Bronchial epithelial cell (primary cell): ENCODE results near the gene HSPA14. TPM values are rescaled to one million over a fixed set of nuclear protein-coding genes. Genes with fewer than 3 reads are reported as not detected.
A peak's percentile ranks its signal among the peaks of the same experiment; 100 is the strongest.

ENCODE experiments used
- DNase-seq: peaks from one replicate; pipeline ENCODE4 v3.0.0-alpha.2; 2010; ENCODE audit warnings: low read depth
- FAIRE-seq: peaks from 2 replicates; lab custom pipeline; 2011; peaks lifted over from hg19 to GRCh38; lab: Jason Lieb, UNC
- H3K27me3 ChIP-seq: 2 replicates; pipeline ENCODE4 v1.5.1; 2011; ENCODE audit warnings: low read length; ENCODE audit not compliant: control insufficient read depth, insufficient read depth
- H3K36me3 ChIP-seq: 2 replicates; pipeline ENCODE4 v1.5.1; 2011; ENCODE audit warnings: low read length; ENCODE audit not compliant: control insufficient read depth, insufficient read depth
- H3K4me3 ChIP-seq: 2 replicates; pipeline ENCODE4 v1.5.1; 2011; ENCODE audit warnings: mild to moderate bottlenecking, low read depth, low read length, control low read depth
- total RNA-seq: library from RNA; depleted of rRNA; stranded (reverse); fragments of >200 nt; gene quantifications from 2 replicates; pipeline ENCODE4 v1.2.1, GENCODE V29; 2014
- TF ChIP-seq, protein P1 (sequence below): IDR thresholded peaks from 2 replicates; pipeline ENCODE4 v1.5.1; 2011; ENCODE audit warnings: mild to moderate bottlenecking, moderate library complexity, low read length, control low read depth, inconsistent platforms; ENCODE audit not compliant: insufficient read depth, severe bottlenecking

HSPA14 gene
- total RNA-seq, 1 donor from 2014 or later, result 6.3 TPM

- TF ChIP-seq, protein P1, sequence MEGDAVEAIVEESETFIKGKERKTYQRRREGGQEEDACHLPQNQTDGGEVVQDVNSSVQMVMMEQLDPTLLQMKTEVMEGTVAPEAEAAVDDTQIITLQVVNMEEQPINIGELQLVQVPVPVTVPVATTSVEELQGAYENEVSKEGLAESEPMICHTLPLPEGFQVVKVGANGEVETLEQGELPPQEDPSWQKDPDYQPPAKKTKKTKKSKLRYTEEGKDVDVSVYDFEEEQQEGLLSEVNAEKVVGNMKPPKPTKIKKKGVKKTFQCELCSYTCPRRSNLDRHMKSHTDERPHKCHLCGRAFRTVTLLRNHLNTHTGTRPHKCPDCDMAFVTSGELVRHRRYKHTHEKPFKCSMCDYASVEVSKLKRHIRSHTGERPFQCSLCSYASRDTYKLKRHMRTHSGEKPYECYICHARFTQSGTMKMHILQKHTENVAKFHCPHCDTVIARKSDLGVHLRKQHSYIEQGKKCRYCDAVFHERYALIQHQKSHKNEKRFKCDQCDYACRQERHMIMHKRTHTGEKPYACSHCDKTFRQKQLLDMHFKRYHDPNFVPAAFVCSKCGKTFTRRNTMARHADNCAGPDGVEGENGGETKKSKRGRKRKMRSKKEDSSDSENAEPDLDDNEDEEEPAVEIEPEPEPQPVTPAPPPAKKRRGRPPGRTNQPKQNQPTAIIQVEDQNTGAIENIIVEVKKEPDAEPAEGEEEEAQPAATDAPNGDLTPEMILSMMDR, result no peak
- FAIRE-seq (no peak), DNase-seq (no peak)
- Histone ChIP-seq H3K27me3 (no peaks in the 10 kb centered on the region), H3K4me3 (no peak overlapping the region), H3K36me3 (no peaks in the 10 kb centered on the region)
Measured at GRCh38 chr10:14833106-14833505, 5.0 kb upstream of the HSPA14 start.

DNA sequence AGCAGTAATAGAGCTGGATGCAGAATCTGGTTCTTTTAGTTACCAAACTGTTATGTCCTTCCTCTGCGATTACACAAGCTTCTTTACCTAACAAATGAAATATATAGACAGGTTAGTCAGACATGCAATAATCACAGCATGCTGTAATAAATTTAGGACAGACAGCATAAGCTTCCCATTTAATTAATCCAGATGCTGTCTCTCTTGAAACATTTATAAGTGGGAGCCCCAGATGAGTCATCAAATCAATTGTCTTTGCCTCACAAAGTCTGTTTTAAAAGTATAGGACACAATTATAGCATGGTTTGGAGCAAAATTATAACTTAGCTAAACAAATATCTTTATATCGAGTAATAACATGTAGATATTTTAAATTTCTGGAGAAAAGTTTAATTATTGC lies 1.9 kb upstream of the HSPA14 start:
- H3K4me3 ChIP-seq, result no peak overlapping the region
- TF ChIP-seq, protein P1, result no peak
- no peak for DNase-seq
- H3K36me3 ChIP-seq, result no peaks in the 10 kb centered on the region
- no peak for FAIRE-seq
- H3K27me3 ChIP-seq, result no peaks in the 10 kb centered on the region

DNA sequence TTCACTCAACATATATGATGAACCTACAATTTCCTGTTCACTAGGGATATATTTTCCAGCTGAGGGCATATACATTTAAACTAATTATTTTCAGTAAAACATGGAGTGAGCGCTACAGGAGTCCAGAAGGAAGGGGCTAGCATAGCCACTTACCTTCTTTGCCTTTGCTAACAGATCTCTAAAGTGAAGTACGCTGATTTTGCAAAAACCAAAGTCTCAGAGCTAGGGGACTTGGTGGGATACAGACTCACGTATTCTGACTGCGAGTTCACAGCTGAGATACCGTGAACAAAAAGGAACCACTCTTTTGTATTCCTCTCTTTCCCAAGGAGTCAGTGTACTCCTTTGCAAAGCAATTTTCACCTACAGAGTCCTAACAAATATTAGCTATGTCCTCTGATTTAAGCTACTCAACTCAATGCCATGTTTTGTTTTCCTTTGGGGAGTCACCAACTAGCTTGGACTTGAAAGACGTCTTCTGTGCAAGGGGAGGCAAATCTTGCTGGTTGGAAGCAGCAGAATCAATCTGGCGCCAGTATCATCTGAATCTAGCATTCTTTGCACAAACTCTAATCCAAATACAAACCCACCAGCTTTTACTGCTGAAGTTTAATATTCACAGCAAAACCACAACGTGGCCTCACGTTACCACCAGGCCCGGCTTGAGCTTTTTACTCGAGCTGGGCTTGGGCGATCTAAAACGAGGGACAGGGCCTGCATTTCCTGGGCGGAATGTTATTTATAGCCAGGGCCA lies 926 bp upstream of the HSPA14 start:
- no peak for FAIRE-seq
- Histone ChIP-seq H3K36me3 (peaks cover 3% of the 10 kb centered on the region), H3K4me3 (peak overlapping the region; percentile 86), H3K27me3 (no peaks in the 10 kb centered on the region)
- TF ChIP-seq, protein P1, result no peak
- peak; percentile 51 for DNase-seq

DNA sequence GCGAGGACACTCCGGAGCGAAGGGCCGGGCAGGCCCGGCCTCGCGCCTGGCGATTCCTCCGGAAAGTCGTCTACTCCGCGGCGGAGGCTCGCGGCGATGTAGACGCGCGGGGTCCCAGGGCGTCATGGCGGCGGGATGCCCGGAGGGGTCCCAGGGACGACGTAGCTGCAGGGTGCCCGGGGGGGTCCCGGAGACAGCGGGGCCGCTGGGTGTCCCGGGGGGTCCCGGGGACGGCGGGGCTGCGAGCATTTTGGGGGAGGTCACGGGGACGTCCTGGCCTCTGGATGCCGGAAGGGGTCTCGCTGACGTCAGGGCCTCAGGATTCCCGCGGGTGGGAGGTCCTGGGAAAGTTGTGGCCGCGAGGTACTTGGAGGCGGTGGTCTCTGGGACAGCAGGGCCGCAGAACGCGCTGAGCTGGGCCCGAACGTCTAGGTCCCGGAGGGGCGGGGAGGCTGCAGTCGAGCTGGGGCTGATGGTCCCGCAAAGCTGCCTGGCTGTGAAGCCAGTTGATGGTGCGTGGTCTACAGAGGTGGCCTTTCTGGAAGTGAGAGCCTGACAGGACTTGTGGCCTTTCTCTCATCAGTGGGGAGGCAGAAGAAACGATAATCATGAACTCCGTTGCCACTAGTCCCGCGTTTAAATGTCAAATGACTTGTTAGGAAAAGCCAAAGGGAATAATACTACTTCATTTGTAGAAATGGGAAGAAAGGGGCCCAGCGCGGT lies 637 bp downstream of the HSPA14 start:
- DNase-seq (peak; percentile 21), FAIRE-seq (no peak)
- peak overlapping the region; percentile 86 for H3K4me3 ChIP-seq
- TF ChIP-seq, protein P1, result no peak
- peaks cover 8% of the 10 kb centered on the region for H3K36me3 ChIP-seq
- no peaks in the 10 kb centered on the region for H3K27me3 ChIP-seq

DNA sequence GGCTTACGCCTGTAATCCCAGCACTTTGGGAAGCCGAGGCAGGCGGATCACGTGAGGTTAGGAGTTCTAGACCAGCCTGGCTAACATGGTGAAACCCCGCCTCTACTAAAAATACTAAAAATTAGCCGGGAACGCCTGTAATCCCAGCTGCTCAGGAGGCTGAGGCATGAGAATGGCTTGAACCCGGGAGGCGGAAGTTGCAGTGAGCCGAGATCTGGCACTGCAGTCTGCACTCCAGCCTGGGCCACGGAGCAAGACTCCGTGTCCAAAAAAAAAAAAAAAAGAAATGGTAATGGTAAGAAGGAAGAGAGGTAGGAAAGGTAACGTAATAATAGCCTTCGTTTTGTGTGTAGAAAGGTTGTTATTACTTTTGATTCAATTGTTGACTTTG lies 1.2 kb downstream of the HSPA14 start:
- peak; percentile 2 for DNase-seq
- no peaks in the 10 kb centered on the region for H3K27me3 ChIP-seq
- no peak for FAIRE-seq
- H3K36me3 ChIP-seq, result peaks cover 8% of the 10 kb centered on the region
- peak overlapping the region; percentile 86 for H3K4me3 ChIP-seq
- TF ChIP-seq, protein P1, result no peak
